ENCODE data around the gene EIF2B4. TPM values are rescaled to one million over a fixed set of nuclear protein-coding genes. Genes with fewer than 3 reads are reported as not detected.

The EIF2B4 gene
- total and polyA plus RNA-seq, 2 of the 13 experiments (the other 11 are each of a cell fraction or from before 2014, with no cell fraction given): 91.5 to 96.4 TPM

DNA sequence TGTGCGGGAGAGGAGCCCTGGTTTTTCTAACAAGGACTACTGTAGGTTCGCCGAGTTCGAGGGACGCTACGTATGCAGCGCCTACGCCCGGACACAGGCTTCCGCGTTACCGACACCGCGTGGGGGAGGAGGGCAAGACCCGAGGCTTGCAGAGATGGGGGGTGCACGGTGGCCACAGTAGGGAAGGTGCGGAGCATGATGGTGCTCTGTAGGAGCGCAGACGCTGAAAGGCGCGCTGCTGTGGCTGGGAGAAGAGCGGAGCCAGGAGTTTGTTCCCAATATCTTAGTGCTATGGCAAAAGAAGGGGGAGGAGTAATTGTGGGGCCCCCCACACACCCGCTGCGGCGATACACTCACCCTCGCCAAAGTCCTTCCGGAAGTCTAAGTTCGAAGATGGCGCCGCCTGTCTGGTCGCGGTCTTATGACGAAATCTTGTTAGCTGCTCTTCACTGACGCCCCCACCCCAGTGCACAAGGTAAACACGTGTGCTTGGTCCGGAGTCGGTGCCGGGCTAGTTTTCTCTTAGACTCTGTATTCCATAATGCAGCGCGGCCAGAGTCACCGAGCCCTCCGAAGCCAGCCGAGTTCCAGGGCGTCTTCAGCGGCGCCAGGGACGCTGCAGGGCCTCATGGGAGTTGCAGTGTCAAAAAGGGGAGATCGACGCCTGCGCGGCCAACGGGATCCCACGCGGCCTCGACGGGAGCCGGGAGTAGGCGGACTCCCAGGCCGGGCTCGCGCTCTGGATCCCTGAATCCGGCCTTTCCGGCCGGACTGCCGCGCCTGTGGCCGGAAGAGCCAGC, 13.6 kb downstream of the EIF2B4 start, which contains the start of gene GTF3C2 (continued):
- TF ChIP-seq, protein P1, sequence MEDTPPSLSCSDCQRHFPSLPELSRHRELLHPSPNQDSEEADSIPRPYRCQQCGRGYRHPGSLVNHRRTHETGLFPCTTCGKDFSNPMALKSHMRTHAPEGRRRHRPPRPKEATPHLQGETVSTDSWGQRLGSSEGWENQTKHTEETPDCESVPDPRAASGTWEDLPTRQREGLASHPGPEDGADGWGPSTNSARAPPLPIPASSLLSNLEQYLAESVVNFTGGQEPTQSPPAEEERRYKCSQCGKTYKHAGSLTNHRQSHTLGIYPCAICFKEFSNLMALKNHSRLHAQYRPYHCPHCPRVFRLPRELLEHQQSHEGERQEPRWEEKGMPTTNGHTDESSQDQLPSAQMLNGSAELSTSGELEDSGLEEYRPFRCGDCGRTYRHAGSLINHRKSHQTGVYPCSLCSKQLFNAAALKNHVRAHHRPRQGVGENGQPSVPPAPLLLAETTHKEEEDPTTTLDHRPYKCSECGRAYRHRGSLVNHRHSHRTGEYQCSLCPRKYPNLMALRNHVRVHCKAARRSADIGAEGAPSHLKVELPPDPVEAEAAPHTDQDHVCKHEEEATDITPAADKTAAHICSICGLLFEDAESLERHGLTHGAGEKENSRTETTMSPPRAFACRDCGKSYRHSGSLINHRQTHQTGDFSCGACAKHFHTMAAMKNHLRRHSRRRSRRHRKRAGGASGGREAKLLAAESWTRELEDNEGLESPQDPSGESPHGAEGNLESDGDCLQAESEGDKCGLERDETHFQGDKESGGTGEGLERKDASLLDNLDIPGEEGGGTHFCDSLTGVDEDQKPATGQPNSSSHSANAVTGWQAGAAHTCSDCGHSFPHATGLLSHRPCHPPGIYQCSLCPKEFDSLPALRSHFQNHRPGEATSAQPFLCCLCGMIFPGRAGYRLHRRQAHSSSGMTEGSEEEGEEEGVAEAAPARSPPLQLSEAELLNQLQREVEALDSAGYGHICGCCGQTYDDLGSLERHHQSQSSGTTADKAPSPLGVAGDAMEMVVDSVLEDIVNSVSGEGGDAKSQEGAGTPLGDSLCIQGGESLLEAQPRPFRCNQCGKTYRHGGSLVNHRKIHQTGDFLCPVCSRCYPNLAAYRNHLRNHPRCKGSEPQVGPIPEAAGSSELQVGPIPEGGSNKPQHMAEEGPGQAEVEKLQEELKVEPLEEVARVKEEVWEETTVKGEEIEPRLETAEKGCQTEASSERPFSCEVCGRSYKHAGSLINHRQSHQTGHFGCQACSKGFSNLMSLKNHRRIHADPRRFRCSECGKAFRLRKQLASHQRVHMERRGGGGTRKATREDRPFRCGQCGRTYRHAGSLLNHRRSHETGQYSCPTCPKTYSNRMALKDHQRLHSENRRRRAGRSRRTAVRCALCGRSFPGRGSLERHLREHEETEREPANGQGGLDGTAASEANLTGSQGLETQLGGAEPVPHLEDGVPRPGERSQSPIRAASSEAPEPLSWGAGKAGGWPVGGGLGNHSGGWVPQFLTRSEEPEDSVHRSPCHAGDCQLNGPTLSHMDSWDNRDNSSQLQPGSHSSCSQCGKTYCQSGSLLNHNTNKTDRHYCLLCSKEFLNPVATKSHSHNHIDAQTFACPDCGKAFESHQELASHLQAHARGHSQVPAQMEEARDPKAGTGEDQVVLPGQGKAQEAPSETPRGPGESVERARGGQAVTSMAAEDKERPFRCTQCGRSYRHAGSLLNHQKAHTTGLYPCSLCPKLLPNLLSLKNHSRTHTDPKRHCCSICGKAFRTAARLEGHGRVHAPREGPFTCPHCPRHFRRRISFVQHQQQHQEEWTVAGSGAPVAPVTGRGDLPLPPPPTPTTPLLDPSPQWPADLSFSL (CRISPR knock-in tag; IDR thresholded peaks at IDR 0.05): no peak
- TF ChIP-seq BORCS8-MEF2B (CRISPR knock-in tag; IDR thresholded peaks at IDR 0.05): peak; percentile 62
- no peak; the same call in 1 of the 2 replicates for TF ChIP-seq MYNN (CRISPR knock-in tag; IDR thresholded peaks at IDR 0.05; ENCODE audit: low read depth)
- TF ChIP-seq NAIF1 (CRISPR knock-in tag; IDR thresholded peaks at IDR 0.05; ENCODE audit: borderline replicate concordance): peak; percentile 100
- TF ChIP-seq ZBTB8A (CRISPR knock-in tag; IDR thresholded peaks at IDR 0.05; ENCODE audit: borderline replicate concordance, low read depth): no peak
- TF ChIP-seq, protein P2, sequence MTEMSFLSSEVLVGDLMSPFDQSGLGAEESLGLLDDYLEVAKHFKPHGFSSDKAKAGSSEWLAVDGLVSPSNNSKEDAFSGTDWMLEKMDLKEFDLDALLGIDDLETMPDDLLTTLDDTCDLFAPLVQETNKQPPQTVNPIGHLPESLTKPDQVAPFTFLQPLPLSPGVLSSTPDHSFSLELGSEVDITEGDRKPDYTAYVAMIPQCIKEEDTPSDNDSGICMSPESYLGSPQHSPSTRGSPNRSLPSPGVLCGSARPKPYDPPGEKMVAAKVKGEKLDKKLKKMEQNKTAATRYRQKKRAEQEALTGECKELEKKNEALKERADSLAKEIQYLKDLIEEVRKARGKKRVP (CRISPR knock-in tag; IDR thresholded peaks at IDR 0.05): peak in 1 of 2 experiments; percentile 70; a peak in 1 of 4 replicates
- TF ChIP-seq ATAD3A (CRISPR knock-in tag; IDR thresholded peaks at IDR 0.05): no peak
- peak; percentile 16; the same call in 1 of the 2 replicates for TF ChIP-seq ZNF44 (CRISPR knock-in tag; IDR thresholded peaks at IDR 0.05)
- TF ChIP-seq, protein P3, sequence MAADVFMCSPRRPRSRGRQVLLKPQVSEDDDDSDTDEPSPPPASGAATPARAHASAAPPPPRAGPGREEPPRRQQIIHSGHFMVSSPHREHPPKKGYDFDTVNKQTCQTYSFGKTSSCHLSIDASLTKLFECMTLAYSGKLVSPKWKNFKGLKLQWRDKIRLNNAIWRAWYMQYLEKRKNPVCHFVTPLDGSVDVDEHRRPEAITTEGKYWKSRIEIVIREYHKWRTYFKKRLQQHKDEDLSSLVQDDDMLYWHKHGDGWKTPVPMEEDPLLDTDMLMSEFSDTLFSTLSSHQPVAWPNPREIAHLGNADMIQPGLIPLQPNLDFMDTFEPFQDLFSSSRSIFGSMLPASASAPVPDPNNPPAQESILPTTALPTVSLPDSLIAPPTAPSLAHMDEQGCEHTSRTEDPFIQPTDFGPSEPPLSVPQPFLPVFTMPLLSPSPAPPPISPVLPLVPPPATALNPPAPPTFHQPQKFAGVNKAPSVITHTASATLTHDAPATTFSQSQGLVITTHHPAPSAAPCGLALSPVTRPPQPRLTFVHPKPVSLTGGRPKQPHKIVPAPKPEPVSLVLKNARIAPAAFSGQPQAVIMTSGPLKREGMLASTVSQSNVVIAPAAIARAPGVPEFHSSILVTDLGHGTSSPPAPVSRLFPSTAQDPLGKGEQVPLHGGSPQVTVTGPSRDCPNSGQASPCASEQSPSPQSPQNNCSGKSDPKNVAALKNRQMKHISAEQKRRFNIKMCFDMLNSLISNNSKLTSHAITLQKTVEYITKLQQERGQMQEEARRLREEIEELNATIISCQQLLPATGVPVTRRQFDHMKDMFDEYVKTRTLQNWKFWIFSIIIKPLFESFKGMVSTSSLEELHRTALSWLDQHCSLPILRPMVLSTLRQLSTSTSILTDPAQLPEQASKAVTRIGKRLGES (CRISPR knock-in tag; IDR thresholded peaks at IDR 0.05; ENCODE audit: borderline replicate concordance): peak; percentile 71; the same call in 1 of the 2 replicates
- TF ChIP-seq, protein P4, sequence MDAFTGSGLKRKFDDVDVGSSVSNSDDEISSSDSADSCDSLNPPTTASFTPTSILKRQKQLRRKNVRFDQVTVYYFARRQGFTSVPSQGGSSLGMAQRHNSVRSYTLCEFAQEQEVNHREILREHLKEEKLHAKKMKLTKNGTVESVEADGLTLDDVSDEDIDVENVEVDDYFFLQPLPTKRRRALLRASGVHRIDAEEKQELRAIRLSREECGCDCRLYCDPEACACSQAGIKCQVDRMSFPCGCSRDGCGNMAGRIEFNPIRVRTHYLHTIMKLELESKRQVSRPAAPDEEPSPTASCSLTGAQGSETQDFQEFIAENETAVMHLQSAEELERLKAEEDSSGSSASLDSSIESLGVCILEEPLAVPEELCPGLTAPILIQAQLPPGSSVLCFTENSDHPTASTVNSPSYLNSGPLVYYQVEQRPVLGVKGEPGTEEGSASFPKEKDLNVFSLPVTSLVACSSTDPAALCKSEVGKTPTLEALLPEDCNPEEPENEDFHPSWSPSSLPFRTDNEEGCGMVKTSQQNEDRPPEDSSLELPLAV (CRISPR knock-in tag; conservative IDR thresholded peaks at IDR 0.05; ENCODE audit: low read depth): no peak
- TF ChIP-seq, protein P5, sequence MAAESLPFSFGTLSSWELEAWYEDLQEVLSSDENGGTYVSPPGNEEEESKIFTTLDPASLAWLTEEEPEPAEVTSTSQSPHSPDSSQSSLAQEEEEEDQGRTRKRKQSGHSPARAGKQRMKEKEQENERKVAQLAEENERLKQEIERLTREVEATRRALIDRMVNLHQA (CRISPR knock-in tag; IDR thresholded peaks at IDR 0.05): peak; percentile 16; the same call in 1 of the 2 replicates
- peak; percentile 93 for TF ChIP-seq ZNF143 (CRISPR knock-in tag; IDR thresholded peaks at IDR 0.05)
- TF ChIP-seq, protein P6, sequence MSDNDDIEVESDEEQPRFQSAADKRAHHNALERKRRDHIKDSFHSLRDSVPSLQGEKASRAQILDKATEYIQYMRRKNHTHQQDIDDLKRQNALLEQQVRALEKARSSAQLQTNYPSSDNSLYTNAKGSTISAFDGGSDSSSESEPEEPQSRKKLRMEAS (IDR thresholded peaks at IDR 0.05): peak; percentile 95
